Effector CD8-positive, alpha-beta T cell (primary cell): Measurements from ENCODE around the gene SUGT1.
A peak's percentile ranks its signal among the peaks of the same experiment; 100 is the strongest.

ENCODE experiments used
- DNase-seq: peaks from one replicate; lab custom pipeline; 2025; lab: John Stamatoyannopoulos, UW

SUGT1 gene

GRCh38 chr13:52737965-52738364, 85.3 kb downstream of the SUGT1 start:
- DNase-seq: no peak

- peak; percentile 1 for DNase-seq
Measured at GRCh38 chr13:52738719-52739467, 86.3 kb downstream of the SUGT1 start.

GRCh38 chr13:52739468-52740071, 86.9 kb downstream of the SUGT1 start, which contains the start of gene CNMD:
TSS of gene CNMD (minus strand) at chr13:52739820. CDS start at chr13:52739701, 119 bp downstream.
- DNase-seq: no peak

GRCh38 chr13:52743569-52743968, 90.9 kb downstream of the SUGT1 start:
- DNase-seq: no peak

- DNase-seq: no peak
Measured at GRCh38 chr13:52743988-52744387, 91.4 kb downstream of the SUGT1 start.

GRCh38 chr13:52744842-52745375, 92.3 kb downstream of the SUGT1 start:
- DNase-seq: no peak

GRCh38 chr13:52746141-52746540, 93.5 kb downstream of the SUGT1 start:
- no peak for DNase-seq

- no peak for DNase-seq
Measured at GRCh38 chr13:52749419-52749818, 96.8 kb downstream of the SUGT1 start.
